ENCODE measurements around the gene IER3IP1.

Gene IER3IP1

GRCh38 chr18:47108998-47109405 is 67.2 kb downstream of the IER3IP1 start:
- no peak overlapping the region for H3K4me2 ChIP-seq (ENCODE audit: low read length)
- H3K4me3 ChIP-seq (ENCODE audit: low read length) = no peak overlapping the region
- no peak overlapping the region for H3K27ac ChIP-seq (ENCODE audit: low read depth, low read length)
- no peaks in the 10 kb centered on the region for H3K4me1 ChIP-seq (ENCODE audit: control insufficient read depth, low read length)
- H3K9me3 ChIP-seq (ENCODE audit: control insufficient read depth, insufficient read depth, low read length) = no peaks in the 10 kb centered on the region
- H3F3A ChIP-seq (ENCODE audit: control insufficient read depth, insufficient read depth) = no peaks in the 10 kb centered on the region
- no peaks in the 10 kb centered on the region for H3K79me2 ChIP-seq (ENCODE audit: control insufficient read depth, low read length)
- peaks cover 26% of the 10 kb centered on the region for H3K36me3 ChIP-seq (ENCODE audit: control insufficient read depth, low read length)
- no peak for TF ChIP-seq EZH2phosphoT487 (IDR thresholded peaks at IDR 0.05; ENCODE audit: borderline replicate concordance, low read length)
- no peak for TF ChIP-seq CTCF (IDR thresholded peaks at IDR 0.05; ENCODE audit: low read depth, low read length, poor library complexity, severe bottlenecking)
- no peaks in the 10 kb centered on the region for H3K9me2 ChIP-seq (replicated peaks; ENCODE audit: control insufficient read depth, low read length)
- no peaks in the 10 kb centered on the region for H3K27me3 ChIP-seq (ENCODE audit: control insufficient read depth, low read length)
- H4K20me1 ChIP-seq (ENCODE audit: control insufficient read depth, insufficient read depth, low read depth, low read length) = no peaks in the 10 kb centered on the region

GRCh38 chr18:47108373-47108772 is 67.8 kb downstream of the IER3IP1 start:
- H3K27me3 ChIP-seq (ENCODE audit: control insufficient read depth, low read length) = no peaks in the 10 kb centered on the region
- H3K9me2 ChIP-seq (replicated peaks; ENCODE audit: control insufficient read depth, low read length) = no peaks in the 10 kb centered on the region
- H3K27ac ChIP-seq (ENCODE audit: low read depth, low read length) = no peak overlapping the region
- no peaks in the 10 kb centered on the region for H3K4me1 ChIP-seq (ENCODE audit: control insufficient read depth, low read length)
- H4K20me1 ChIP-seq (ENCODE audit: control insufficient read depth, insufficient read depth, low read depth, low read length) = no peaks in the 10 kb centered on the region
- no peaks in the 10 kb centered on the region for H3F3A ChIP-seq (ENCODE audit: control insufficient read depth, insufficient read depth)
- H3K9me3 ChIP-seq (ENCODE audit: control insufficient read depth, insufficient read depth, low read length) = no peaks in the 10 kb centered on the region
- H3K36me3 ChIP-seq (ENCODE audit: control insufficient read depth, low read length) = peaks cover 23% of the 10 kb centered on the region
- no peak overlapping the region for H3K4me2 ChIP-seq (ENCODE audit: low read length)
- TF ChIP-seq EZH2phosphoT487 (IDR thresholded peaks at IDR 0.05; ENCODE audit: borderline replicate concordance, low read length) (no peak), CTCF (IDR thresholded peaks at IDR 0.05; ENCODE audit: low read depth, low read length, poor library complexity, severe bottlenecking) (no peak)
- no peak overlapping the region for H3K4me3 ChIP-seq (ENCODE audit: low read length)
- no peaks in the 10 kb centered on the region for H3K79me2 ChIP-seq (ENCODE audit: control insufficient read depth, low read length)
